ENCODE measurements around the gene SWSAP1. TPM values are rescaled to one million over a fixed set of nuclear protein-coding genes. Genes with fewer than 3 reads are reported as not detected.

The SWSAP1 gene
- total and polyA plus RNA-seq, 2 of the 8 experiments (the other 6 are each of a cell fraction or from before 2014, with no cell fraction given) = 3.1 to 5.2 TPM

DNA sequence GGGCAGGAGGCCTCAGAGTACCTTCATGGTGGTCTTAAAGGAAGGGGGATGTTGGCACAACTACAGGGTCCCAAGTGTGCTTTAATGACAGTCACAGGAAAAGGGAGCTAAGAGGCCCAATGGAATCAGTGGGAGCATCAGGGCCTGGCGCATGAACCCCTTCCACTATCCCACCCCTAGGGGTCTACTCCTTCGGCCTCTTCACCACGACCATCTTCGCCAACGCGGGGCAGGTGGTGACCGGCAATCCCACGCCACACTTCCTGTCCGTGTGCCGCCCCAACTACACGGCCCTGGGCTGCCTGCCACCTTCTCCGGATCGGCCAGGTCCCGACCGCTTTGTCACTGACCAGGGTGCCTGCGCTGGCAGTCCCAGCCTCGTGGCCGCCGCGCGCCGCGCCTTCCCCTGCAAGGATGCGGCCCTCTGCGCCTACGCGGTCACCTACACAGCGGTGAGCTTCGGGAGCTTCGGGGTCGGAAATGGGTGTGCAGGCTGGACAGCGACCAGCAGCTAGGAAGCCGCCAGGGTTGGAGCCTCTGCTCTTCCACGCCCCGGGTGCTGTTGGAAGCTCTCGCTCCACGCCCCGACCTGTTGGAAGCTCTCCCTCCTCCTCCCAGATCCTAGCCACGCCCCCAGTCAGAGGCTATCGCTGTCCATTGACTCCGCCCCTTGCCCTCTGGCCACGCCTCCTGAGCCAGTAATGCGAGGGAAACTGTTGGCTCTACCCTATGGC lies 13.3 kb upstream of the SWSAP1 start (continued):
- TF ChIP-seq, protein P1, sequence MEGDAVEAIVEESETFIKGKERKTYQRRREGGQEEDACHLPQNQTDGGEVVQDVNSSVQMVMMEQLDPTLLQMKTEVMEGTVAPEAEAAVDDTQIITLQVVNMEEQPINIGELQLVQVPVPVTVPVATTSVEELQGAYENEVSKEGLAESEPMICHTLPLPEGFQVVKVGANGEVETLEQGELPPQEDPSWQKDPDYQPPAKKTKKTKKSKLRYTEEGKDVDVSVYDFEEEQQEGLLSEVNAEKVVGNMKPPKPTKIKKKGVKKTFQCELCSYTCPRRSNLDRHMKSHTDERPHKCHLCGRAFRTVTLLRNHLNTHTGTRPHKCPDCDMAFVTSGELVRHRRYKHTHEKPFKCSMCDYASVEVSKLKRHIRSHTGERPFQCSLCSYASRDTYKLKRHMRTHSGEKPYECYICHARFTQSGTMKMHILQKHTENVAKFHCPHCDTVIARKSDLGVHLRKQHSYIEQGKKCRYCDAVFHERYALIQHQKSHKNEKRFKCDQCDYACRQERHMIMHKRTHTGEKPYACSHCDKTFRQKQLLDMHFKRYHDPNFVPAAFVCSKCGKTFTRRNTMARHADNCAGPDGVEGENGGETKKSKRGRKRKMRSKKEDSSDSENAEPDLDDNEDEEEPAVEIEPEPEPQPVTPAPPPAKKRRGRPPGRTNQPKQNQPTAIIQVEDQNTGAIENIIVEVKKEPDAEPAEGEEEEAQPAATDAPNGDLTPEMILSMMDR (IDR thresholded peaks at IDR 0.05; ENCODE audit: control extremely low read depth in 1 of 3, insufficient read depth in 1 of 3, low read depth in 1 of 3, low read length in 3 of 3) = peak; percentile 19 to 44 (median 44); a peak in 3 of 4 replicates
- TF ChIP-seq MAFK (IDR thresholded peaks at IDR 0.05; ENCODE audit: low read depth, low read length) (no peak), MAX (IDR thresholded peaks at IDR 0.05) (peak; percentile 95), SRF (IDR thresholded peaks at IDR 0.05; ENCODE audit: low read depth, low read length) (no peak), CHD2 (IDR thresholded peaks at IDR 0.05; ENCODE audit: low read length) (no peak), CREB1 (IDR thresholded peaks at IDR 0.05) (0 out of 2 replicates have a peak, but pooled peaks have one; percentile 30), GABPA (IDR thresholded peaks at IDR 0.05; ENCODE audit: borderline replicate concordance, insufficient read depth, low read length) (no peak), BACH1 (IDR thresholded peaks at IDR 0.05; ENCODE audit: low read length) (no peak)
